Thymus (tissue), 11 donors: ENCODE results near the gene RASSF6. TPM values are rescaled to one million over a fixed set of nuclear protein-coding genes. Genes with fewer than 3 reads are reported as not detected.
A peak's percentile ranks its signal among the peaks of the same experiment; 100 is the strongest.

ENCODE experiments used
- DNase-seq, 9 donors: peaks; one replicate each; pipeline ENCODE4 v3.0.0-alpha.2; 2013; ENCODE audit warnings: low spot score in 9 of 9, low read depth in 6 of 9, missing footprints in 1 of 9
- H3K27ac ChIP-seq, 2 donors: one replicate each; pipeline ENCODE4 v1.5.1; 2013; ENCODE audit warnings: control low read depth in 1 of 2, low read depth in 1 of 2, low read length in 1 of 2, mild to moderate bottlenecking in 1 of 2, moderate library complexity in 1 of 2
- H3K27me3 ChIP-seq, 2 donors: one replicate each; pipeline ENCODE4 v1.5.1; 2013; ENCODE audit warnings: low read length in 1 of 2; ENCODE audit not compliant: control insufficient read depth in 2 of 2, insufficient read depth in 1 of 2
- H3K36me3 ChIP-seq, 2 donors: one replicate each; pipeline ENCODE4 v1.5.1; 2013; ENCODE audit warnings: low read length in 1 of 2, mild to moderate bottlenecking in 1 of 2, moderate library complexity in 1 of 2; ENCODE audit not compliant: control insufficient read depth in 2 of 2, insufficient read depth in 2 of 2
- H3K4me1 ChIP-seq, 2 donors: one replicate each; pipeline ENCODE4 v1.5.1; 2013; ENCODE audit warnings: low read length in 2 of 2; ENCODE audit not compliant: control insufficient read depth in 2 of 2, insufficient read depth in 2 of 2
- H3K4me3 ChIP-seq, 2 donors: one replicate each; pipeline ENCODE4 v1.5.1; 2013; ENCODE audit warnings: low read length in 2 of 2, control low read depth in 1 of 2, mild to moderate bottlenecking in 1 of 2
- H3K9me3 ChIP-seq, 2 donors: one replicate each; pipeline ENCODE4 v1.5.1; 2013; ENCODE audit warnings: low read length in 1 of 2, mild to moderate bottlenecking in 1 of 2; ENCODE audit not compliant: control insufficient read depth in 2 of 2, insufficient read depth in 1 of 2
- WGBS: extraction: QIAGEN DNeasy Blood & Tissue Kit; methylation state at CpG from one replicate; pipeline ENCODE4 v1.1.7; 2013; 5-methylcytosine and 5-hydroxymethylcytosine counted together
- polyA plus RNA-seq: library from polyadenylated mRNA; stranded (reverse); fragments of 200-250 nt; gene quantifications from one replicate; pipeline ENCODE4 v1.2.3, GENCODE V29; 2013
- total RNA-seq: library from RNA; stranded (reverse); fragments of 120-200 nt; gene quantifications from one replicate; pipeline ENCODE4 v1.2.4, GENCODE V29; 2013
- donor health status: healthy.

RASSF6 gene
- total and polyA plus RNA-seq, 2 donors = 10.2 to 16.6 TPM

- Histone ChIP-seq H3K27me3 (no peaks in the 10 kb centered on the region), H3K9me3 (no peaks in the 10 kb centered on the region), H3K4me3 (peak overlapping the region; percentile 68 to 76), H3K36me3 (peaks cover 2 to 9% of the 10 kb centered on the region in 2 donors), H3K27ac (peak overlapping the region; percentile 71 to 90), H3K4me1 (peaks cover 17 to 28% of the 10 kb centered on the region in 2 donors)
- peak in 6 of 9 donors; percentile 60 to 84 (median 66) for DNase-seq
- WGBS = 44% methylated on average over 4 of the region's 4 CpGs
Observed at GRCh38 chr4:73619346-73619745, 890 bp downstream of the RASSF6 start.

- peak in 1 of 9 donors; percentile 26 for DNase-seq
- 79% methylated on average over 6 of the region's 6 CpGs for WGBS
- Histone ChIP-seq H3K9me3 (no peaks in the 10 kb centered on the region), H3K27ac (peak overlapping the region in 1 of 2 donors; percentile 78), H3K4me1 (peaks cover 26 to 41% of the 10 kb centered on the region in 2 donors), H3K27me3 (no peaks in the 10 kb centered on the region), H3K4me3 (peak overlapping the region; percentile 46 to 68), H3K36me3 (peaks cover 10 to 26% of the 10 kb centered on the region in 2 donors)
Observed at GRCh38 chr4:73617256-73617655, 3.0 kb downstream of the RASSF6 start.

DNA sequence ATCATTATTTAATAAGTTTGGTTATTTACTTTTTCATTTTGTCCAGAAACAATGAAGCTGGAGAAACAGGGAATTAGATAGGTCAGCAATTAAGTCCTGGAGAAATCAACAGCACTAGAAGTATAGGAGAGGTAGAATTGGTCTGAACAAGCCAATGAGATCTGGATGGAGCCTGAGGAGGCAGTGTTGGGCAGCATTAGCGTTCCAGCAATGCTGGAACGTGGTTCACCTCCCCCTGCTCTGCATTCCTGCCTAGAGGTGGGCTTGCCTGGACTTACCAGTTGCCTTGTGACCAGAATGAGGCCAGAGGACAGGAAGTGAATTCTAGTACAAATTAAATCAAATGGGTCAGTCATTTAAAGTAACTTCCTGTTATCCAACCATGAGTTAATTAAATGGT is 4.6 kb downstream of the RASSF6 start:
- no peak for DNase-seq
- WGBS = 93% methylated on average over 2 of the region's 2 CpGs
- H3K27me3 ChIP-seq = no peaks in the 10 kb centered on the region
- peak overlapping the region in 1 of 2 donors; percentile 58 for H3K27ac ChIP-seq
- H3K4me1 ChIP-seq = peaks cover 24 to 38% of the 10 kb centered on the region in 2 donors
- H3K9me3 ChIP-seq = no peaks in the 10 kb centered on the region
- peak overlapping the region; percentile 3 to 31 for H3K4me3 ChIP-seq
- peaks cover 10 to 36% of the 10 kb centered on the region in 2 donors for H3K36me3 ChIP-seq

DNA sequence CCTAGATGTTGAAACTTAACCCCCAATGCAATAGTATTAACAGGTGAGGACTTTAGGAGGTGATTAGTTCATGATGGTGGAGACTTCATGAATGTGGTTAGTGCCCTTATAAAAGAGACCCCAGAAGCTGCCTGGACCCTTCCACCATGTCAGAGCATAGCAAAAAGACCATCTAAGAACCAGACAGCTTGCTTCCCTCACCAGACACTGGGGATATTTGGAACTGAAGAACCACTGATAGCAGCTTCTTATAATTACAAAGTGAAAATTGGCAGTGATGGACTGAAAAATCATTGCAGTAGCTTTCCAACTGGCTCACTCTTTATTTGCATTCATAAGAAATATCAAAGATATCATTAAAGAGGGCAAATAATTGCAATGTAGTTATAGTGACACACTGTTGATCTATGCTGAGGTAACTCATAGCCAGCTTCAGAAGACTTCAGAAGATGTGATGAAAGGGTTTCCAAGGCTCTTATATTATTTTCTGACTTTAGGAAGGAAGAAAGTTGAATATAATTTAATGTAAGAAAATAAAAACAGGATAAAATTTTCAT is 5.8 kb downstream of the RASSF6 start:
- Histone ChIP-seq H3K9me3 (no peaks in the 10 kb centered on the region), H3K4me3 (no peak overlapping the region), H3K36me3 (peaks cover 10 to 47% of the 10 kb centered on the region in 2 donors), H3K27ac (no peak overlapping the region), H3K4me1 (peaks cover 27 to 38% of the 10 kb centered on the region in 2 donors), H3K27me3 (no peaks in the 10 kb centered on the region)
- no peak for DNase-seq

- Histone ChIP-seq H3K4me1 (peaks cover 30 to 39% of the 10 kb centered on the region in 2 donors), H3K27ac (peak overlapping the region; percentile 31 to 38), H3K27me3 (no peaks in the 10 kb centered on the region), H3K36me3 (peaks cover 10 to 47% of the 10 kb centered on the region in 2 donors), H3K9me3 (no peaks in the 10 kb centered on the region), H3K4me3 (no peak overlapping the region)
- no peak for DNase-seq
- WGBS = 95% methylated on average over 2 of the region's 2 CpGs
Observed at GRCh38 chr4:73613130-73613529, 7.1 kb downstream of the RASSF6 start.

- H3K4me1 ChIP-seq = peaks cover 33 to 44% of the 10 kb centered on the region in 2 donors
- H3K9me3 ChIP-seq = no peaks in the 10 kb centered on the region
- no peak overlapping the region for H3K27ac ChIP-seq
- no peak overlapping the region for H3K4me3 ChIP-seq
- peaks cover 10 to 47% of the 10 kb centered on the region in 2 donors for H3K36me3 ChIP-seq
- H3K27me3 ChIP-seq = no peaks in the 10 kb centered on the region
- DNase-seq = no peak
Observed at GRCh38 chr4:73612032-73612431, 8.2 kb downstream of the RASSF6 start.

DNA sequence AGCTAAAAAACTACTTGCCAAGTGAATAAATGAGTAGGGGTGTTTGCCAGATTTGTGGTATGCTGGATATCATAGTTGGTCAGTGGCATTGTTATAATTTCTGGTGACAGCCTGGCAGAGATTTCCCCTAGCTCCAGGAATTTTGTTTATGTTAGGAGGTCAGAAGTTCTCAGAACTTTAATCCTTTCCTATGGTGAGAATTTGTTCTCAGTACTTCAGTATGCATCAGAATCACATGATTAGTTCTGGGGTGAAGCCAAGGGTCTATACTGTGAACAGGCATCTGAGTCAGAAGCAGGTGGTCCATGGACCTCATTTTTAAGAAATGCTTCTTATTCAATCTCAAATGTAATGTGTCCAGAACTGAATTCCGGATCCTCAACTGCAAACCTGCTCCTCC is 10.5 kb downstream of the RASSF6 start:
- Histone ChIP-seq H3K36me3 (peaks cover 7 to 45% of the 10 kb centered on the region in 2 donors), H3K4me1 (peaks cover 47 to 61% of the 10 kb centered on the region in 2 donors), H3K27ac (peak overlapping the region in 1 of 2 donors; percentile 97), H3K27me3 (no peaks in the 10 kb centered on the region), H3K4me3 (no peak overlapping the region), H3K9me3 (no peaks in the 10 kb centered on the region)
- no peak for DNase-seq
- 100% methylated on average over 1 of the region's 1 CpG for WGBS

GRCh38 chr4:73608689-73609594 is 11.3 kb downstream of the RASSF6 start:
- H3K4me1 ChIP-seq = peaks cover 41 to 60% of the 10 kb centered on the region in 2 donors
- WGBS = 90% methylated on average over 3 of the region's 3 CpGs
- no peak for DNase-seq

DNA sequence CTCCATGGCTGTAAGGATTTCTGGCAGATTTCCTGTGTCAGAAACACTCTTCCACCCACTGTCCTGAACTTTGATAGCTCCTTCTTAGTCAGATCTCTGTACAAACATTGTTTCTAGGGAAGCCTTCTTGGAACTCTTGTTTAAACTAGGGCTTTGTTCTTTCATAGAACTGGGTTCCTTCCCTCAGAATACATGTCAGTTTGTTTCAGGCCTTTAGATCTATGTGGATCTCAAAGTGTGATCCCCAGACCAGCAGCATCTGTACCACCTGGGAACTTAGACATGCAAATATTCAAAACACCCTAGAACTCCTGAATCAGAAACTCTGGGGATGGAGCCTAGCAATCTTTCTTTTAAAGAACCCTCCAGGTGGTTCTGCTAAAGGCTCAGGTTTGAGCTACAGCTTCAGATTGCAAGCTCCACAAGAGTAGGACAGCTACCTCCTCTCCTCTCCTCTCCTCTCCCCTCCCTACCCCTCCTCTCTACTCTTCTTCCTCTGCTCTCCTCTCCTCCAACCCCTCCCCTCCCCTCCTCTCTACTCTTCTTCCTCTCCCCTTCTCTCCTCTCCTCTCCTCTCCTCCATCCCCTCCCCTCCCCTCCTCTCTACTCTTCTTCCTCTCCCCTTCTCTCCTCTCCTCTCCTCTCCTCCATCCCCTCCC is 12.7 kb downstream of the RASSF6 start:
- peaks cover 0 to 35% of the 10 kb centered on the region in 2 donors for H3K36me3 ChIP-seq
- no peaks in the 10 kb centered on the region for H3K27me3 ChIP-seq
- H3K9me3 ChIP-seq = no peaks in the 10 kb centered on the region
- H3K4me1 ChIP-seq = peaks cover 38 to 58% of the 10 kb centered on the region in 2 donors
- peak in 4 of 9 donors; percentile 36 to 73 (median 65) for DNase-seq
- peak overlapping the region; percentile 93 to 97 for H3K27ac ChIP-seq
- no peak overlapping the region for H3K4me3 ChIP-seq

More at GRCh38 chr4:73608689-73609594, 11.3 kb downstream of the RASSF6 start:
- H3K36me3 ChIP-seq = peaks cover 7 to 41% of the 10 kb centered on the region in 2 donors
- peak overlapping the region in 1 of 2 donors; percentile 10 for H3K4me3 ChIP-seq
- no peaks in the 10 kb centered on the region for H3K9me3 ChIP-seq
- no peaks in the 10 kb centered on the region for H3K27me3 ChIP-seq
- H3K27ac ChIP-seq = peak overlapping the region; percentile 78 to 97
